ENCODE results near the gene CPZ.
"Not testable (repeated sequence)": the region's sequence is repeated elsewhere in the genome, so short reads cannot be mapped to it uniquely, and the experiment has no call there.

The CPZ gene

GRCh38 chr4:8641931-8642650, 49.5 kb downstream of the CPZ start:
- DNase-seq, result peak; percentile 21

DNA sequence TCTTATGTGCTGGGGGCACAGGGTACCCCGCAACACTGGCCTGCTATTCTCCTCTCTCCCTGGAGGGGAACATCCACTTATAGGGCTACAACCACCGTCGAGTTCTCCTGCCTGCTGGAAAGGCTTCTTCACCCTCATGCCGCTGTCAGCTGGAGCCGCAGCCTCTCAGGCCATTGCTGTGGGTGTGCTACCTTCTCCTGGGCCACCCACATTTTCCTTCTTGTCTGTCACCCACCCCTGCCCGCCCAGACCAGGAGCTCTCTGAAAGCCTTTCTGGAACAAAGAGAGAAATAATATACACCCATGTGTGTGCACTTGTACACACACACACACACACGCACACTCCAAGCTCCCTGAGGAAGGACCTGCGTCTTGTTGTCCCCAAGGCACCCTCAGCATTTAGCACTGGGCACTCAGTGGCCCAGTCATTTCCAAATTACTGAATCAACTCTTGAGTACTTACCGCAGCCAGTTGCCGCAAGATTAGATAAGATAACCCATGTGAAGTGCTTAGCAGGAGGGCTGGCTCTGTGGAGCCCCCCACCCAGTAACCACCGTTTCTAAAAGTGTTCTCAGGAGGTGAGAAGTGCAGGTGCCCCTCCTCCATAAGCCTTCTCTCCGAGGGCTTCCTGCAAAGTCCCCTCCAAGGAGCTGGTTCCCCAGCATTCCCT, 50.2 kb downstream of the CPZ start:
- DNase-seq, result no peak

- peak; percentile 15 for DNase-seq
Measured at GRCh38 chr4:8643441-8643840, 50.9 kb downstream of the CPZ start.

- no peak for DNase-seq
Measured at GRCh38 chr4:8643986-8644385, 51.4 kb downstream of the CPZ start.

GRCh38 chr4:8644461-8644891, 51.9 kb downstream of the CPZ start:
- DNase-seq, result peak; percentile 59

GRCh38 chr4:8644966-8645752, 52.6 kb downstream of the CPZ start:
- peak; percentile 15 for DNase-seq

DNA sequence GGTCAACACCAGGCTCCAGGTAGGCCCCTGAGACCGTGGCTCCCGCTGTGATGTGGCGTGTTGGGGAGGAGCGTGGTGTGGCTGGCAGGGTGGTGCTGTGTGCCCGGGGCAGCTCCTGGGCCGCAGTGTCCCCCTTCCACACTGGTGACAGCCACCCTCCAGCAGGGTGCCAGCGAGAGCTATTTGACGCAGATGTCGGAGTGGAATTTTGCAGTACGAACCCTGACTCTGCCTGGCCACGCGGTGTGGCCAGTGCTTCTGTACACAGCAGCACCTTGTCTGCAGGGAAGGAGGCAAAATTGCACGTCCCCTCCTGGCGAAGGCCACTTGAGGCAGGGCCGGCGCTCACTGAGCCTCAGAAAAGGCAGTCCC, 53.2 kb downstream of the CPZ start:
- no peak for DNase-seq

DNA sequence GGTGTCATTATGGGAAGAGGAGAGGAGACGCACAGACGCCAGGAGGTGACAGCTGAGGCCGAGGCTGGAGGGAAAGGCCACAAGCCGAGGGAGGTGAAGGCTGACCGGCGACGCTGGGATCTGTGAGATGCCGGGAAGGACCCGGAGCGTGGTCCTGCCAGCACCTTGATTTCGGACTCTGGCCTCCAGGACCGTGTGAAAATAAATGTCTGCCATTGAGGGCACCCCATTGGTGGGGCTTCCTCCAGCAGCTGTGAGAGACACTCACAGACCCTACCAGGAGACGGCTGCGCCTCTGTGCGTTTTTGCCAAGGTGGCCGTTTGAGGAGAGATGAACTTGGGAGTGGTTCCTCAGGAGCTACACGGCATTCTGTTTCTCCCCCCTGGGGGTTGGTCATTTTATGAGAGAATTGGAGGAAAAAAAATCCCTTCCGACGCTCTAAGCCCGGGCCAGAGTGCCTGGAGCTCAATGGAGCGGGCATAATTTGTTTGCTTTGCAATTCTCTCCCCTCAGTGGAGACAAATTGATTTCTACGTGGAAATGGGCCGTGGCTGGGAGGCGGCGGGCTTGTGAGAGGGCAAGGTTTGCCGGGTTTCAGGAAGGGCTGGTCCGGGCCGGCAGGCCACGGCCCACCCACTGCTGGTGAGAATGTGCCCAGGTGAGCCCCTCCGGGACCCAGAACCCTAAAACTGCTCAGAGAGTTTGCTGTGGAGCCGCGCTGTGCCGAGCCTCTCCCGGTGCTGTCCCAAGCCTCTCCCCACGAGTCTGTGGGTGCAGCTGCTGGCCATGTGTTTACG, 53.9 kb downstream of the CPZ start:
- peak; percentile 94 for DNase-seq

DNA sequence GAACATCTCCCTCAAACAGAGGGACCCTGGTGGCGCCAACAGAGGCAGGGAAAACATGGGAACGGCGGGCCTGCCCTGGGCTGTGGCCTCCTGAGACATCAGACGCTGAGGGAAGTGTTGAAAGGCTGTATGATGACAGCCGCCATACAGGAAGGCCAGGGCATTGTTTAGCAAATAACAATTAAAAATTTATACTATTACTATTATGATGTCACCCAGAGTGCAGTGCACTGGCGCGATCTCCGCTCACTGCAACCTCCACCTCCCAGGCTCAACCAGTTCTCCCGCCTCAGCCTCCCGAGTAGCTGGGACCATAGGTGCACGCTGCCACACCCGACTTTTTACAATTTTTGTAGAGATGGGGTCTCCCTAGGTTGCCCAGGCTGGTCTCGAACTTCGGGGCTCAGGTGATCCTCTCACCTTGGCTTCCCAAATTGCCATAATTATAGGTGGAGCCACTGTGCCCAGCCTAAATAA, 54.6 kb downstream of the CPZ start:
- DNase-seq, result no peak

DNA sequence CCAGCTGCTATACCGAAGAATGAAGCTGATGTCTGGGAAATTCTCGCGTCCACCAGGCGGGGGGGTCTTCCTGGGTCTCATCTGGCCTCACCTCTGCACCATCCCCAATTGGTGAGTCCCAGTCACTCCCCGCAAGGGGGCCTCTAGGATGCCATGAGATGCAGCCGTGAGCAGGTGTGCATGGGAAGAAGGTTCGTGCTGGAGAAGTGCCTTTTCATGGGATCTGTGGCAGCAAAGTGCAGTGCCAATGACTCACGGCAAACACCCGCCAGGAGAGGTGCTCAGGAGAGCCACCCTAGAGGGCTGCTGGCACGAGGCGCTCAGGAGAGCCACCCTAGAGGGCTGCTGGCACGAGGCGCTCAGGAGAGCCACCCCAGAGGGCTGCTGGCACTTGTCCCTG, 55.1 kb downstream of the CPZ start:
- no peak for DNase-seq

- peak; percentile 34 for DNase-seq
Measured at GRCh38 chr4:8648296-8648695, 55.7 kb downstream of the CPZ start.

- no peak for DNase-seq
Measured at GRCh38 chr4:8648816-8649630, 56.5 kb downstream of the CPZ start.

DNA sequence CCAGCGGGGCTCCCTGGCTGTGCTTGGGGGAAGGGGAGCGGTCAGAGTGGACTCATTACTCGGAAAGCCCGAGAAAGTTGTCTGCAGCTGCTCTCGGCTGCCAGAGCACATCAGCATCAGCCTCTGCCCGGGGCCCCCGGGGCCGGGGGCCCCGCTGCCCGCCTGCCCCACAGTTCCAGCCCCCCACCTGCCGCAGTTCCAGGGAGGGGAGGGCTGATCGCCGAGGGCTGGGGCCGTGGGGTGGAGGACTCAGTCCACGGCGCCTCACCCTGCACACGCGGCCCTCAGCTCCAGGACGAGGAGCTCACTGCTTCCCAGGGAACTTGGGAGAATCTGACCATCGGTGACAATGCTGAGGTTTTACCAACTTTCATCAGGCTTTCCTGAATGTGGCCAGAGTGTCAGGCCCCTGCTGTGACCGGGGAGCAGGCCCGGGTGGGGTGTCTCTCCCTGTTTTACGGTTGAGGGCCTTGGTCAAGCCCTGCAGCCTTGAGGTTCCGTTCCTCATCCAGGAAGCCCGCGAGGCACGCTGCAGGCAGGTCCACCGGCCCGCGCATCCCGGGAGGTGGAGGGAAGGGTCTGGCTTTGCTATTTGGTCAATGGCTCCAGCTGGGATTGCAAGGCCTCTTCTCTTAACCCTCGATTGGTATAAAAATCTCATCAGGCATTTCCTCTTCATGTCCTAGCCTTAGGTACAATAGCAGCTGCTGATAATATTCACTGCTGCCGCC, 57.2 kb downstream of the CPZ start:
- peak; percentile 92 for DNase-seq

GRCh38 chr4:8651661-8652180, 59.2 kb downstream of the CPZ start:
- DNase-seq, result peak; percentile 21

DNA sequence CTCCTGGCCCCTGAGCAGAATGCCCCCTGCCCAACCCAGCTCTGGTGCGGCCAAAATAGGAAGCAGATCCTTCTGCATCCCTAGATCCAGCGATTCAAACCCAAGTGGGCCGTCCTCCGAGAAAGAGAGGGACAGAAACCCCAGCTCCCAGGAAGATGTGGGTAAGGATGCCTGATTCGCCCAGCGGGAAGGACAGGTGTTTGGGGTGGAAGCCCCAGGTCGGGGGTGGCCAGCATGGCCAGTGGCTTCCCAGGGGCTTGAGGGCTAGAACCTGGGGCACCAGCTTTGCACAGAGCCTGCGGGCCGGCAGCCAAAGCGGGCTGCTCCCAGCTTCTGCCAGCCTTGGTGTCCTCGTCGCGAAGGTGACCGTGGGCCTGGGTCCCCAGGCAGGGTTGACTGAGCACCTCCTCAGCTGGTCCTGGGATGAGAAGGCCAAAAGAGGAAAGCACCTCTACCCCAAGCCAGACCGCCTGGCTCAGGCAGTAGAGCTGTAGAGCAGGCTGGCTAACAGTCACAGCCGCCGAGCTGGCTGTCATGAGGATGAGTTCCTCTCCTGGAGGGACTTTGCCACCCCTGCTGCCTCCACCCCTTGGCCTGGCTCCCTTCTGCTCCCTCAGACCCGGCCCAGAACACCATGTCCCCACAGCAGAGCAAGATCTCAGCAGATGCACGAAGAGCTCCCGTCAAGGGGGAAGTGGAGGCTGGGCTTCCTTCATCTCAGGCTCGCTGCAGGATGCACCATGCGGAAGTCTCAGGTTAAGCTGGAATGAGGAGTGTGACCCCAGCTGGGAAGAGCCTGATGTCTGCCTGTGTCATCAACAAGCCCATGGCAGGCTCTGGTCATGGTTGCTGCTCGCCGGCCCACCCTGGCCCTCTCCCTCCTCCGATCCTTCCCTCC, 59.9 kb downstream of the CPZ start:
- DNase-seq, result peak; percentile 12

GRCh38 chr4:8653326-8654000, 60.9 kb downstream of the CPZ start:
- no peak for DNase-seq

- DNase-seq, result not testable (repeated sequence)
Measured at GRCh38 chr4:8654139-8654538, 61.6 kb downstream of the CPZ start.

- no peak for DNase-seq
Measured at GRCh38 chr4:8655411-8656184, 63.0 kb downstream of the CPZ start.

DNA sequence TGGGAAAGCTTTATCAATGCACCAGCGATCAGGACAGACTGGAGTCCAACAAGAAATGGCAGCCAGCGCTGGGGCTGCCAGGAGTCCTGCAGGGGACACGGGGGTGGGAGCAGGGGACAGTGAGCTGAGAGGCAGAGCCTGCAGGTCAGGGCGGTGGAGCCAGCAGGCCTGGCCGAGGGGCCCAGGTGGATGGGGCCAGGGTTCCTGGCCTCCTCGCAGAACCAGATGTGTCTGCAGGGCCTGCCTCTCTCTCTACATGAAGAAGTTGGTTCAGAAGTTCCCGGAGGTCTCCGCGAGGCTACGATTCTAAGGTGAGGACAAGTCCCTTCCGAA, 63.6 kb downstream of the CPZ start:
- DNase-seq, result no peak
